ENCODE measurements around the gene KIDINS220. TPM values are rescaled to one million over a fixed set of nuclear protein-coding genes. Genes with fewer than 3 reads are reported as not detected.

The KIDINS220 gene
- total and polyA plus RNA-seq, 2 of the 13 experiments (the other 11 are each of a cell fraction or from before 2014, with no cell fraction given): 25.2 to 32.3 TPM

DNA sequence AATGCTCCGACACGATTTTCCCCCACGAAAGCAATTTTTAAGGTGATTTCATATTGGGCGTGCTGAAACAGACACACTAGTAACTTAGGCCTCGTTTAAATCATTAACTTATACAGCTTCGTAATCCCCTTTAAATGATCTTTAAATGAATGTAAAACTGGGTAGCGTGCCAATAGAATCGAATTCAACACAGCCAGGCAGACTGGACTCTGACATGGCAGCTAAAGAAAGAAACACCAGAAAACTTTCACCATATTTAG, 157.9 kb downstream of the KIDINS220 start (continued):
- TF ChIP-seq, protein P1, sequence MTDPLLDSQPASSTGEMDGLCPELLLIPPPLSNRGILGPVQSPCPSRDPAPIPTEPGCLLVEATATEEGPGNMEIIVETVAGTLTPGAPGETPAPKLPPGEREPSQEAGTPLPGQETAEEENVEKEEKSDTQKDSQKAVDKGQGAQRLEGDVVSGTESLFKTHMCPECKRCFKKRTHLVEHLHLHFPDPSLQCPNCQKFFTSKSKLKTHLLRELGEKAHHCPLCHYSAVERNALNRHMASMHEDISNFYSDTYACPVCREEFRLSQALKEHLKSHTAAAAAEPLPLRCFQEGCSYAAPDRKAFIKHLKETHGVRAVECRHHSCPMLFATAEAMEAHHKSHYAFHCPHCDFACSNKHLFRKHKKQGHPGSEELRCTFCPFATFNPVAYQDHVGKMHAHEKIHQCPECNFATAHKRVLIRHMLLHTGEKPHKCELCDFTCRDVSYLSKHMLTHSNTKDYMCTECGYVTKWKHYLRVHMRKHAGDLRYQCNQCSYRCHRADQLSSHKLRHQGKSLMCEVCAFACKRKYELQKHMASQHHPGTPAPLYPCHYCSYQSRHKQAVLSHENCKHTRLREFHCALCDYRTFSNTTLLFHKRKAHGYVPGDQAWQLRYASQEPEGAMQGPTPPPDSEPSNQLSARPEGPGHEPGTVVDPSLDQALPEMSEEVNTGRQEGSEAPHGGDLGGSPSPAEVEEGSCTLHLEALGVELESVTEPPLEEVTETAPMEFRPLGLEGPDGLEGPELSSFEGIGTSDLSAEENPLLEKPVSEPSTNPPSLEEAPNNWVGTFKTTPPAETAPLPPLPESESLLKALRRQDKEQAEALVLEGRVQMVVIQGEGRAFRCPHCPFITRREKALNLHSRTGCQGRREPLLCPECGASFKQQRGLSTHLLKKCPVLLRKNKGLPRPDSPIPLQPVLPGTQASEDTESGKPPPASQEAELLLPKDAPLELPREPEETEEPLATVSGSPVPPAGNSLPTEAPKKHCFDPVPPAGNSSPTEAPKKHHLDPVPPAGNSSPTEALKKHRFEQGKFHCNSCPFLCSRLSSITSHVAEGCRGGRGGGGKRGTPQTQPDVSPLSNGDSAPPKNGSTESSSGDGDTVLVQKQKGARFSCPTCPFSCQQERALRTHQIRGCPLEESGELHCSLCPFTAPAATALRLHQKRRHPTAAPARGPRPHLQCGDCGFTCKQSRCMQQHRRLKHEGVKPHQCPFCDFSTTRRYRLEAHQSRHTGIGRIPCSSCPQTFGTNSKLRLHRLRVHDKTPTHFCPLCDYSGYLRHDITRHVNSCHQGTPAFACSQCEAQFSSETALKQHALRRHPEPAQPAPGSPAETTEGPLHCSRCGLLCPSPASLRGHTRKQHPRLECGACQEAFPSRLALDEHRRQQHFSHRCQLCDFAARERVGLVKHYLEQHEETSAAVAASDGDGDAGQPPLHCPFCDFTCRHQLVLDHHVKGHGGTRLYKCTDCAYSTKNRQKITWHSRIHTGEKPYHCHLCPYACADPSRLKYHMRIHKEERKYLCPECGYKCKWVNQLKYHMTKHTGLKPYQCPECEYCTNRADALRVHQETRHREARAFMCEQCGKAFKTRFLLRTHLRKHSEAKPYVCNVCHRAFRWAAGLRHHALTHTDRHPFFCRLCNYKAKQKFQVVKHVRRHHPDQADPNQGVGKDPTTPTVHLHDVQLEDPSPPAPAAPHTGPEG (CRISPR knock-in tag; IDR thresholded peaks at IDR 0.05): no peak
- no peak for TF ChIP-seq SALL2 (CRISPR knock-in tag; IDR thresholded peaks at IDR 0.05)
- no peak for TF ChIP-seq PAWR (CRISPR knock-in tag; IDR thresholded peaks at IDR 0.05; ENCODE audit: borderline replicate concordance)
- no peak for TF ChIP-seq ZBTB42 (CRISPR knock-in tag; IDR thresholded peaks at IDR 0.05)
- TF ChIP-seq RFX1 (IDR thresholded peaks at IDR 0.05): no peak
- no peak for TF ChIP-seq HNRNPL (IDR thresholded peaks at IDR 0.05; ENCODE audit: low read depth, low read length)
- TF ChIP-seq NONO (IDR thresholded peaks at IDR 0.05): no peak
- TF ChIP-seq NONO (CRISPR knock-in tag; conservative IDR thresholded peaks at IDR 0.05): no peak
- TF ChIP-seq, protein P2, sequence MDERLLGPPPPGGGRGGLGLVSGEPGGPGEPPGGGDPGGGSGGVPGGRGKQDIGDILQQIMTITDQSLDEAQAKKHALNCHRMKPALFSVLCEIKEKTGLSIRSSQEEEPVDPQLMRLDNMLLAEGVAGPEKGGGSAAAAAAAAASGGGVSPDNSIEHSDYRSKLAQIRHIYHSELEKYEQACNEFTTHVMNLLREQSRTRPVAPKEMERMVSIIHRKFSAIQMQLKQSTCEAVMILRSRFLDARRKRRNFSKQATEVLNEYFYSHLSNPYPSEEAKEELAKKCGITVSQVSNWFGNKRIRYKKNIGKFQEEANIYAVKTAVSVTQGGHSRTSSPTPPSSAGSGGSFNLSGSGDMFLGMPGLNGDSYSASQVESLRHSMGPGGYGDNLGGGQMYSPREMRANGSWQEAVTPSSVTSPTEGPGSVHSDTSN (CRISPR knock-in tag; IDR thresholded peaks at IDR 0.05): no peak
- TF ChIP-seq ZKSCAN1 (IDR thresholded peaks at IDR 0.05; ENCODE audit: low read length): no peak
- TF ChIP-seq KLF12 (CRISPR knock-in tag; IDR thresholded peaks at IDR 0.05; ENCODE audit: borderline replicate concordance): no peak
- no peak for TF ChIP-seq EZH2 (conservative IDR thresholded peaks at IDR 0.05; ENCODE audit: low read depth, low read length)
- no peak for TF ChIP-seq FOSL2 (CRISPR knock-in tag; IDR thresholded peaks at IDR 0.05)
- TF ChIP-seq CREB1 (IDR thresholded peaks at IDR 0.05): no peak
- TF ChIP-seq CREB1 (CRISPR knock-in tag; IDR thresholded peaks at IDR 0.05): 0 out of 2 replicates have a peak, but pooled peaks have one; percentile 21
- no peak for TF ChIP-seq GABPA (IDR thresholded peaks at IDR 0.05; ENCODE audit: low read depth, low read length)
- TF ChIP-seq GABPA (CRISPR knock-in tag; IDR thresholded peaks at IDR 0.05; ENCODE audit: low read depth): peak; percentile 18; the same call in 1 of the 2 replicates
- no peak for TF ChIP-seq ZNF891 (CRISPR knock-in tag; IDR thresholded peaks at IDR 0.05)
- TF ChIP-seq SP140L (CRISPR knock-in tag; IDR thresholded peaks at IDR 0.05; ENCODE audit: borderline replicate concordance): no peak
- no peak for TF ChIP-seq DNMT1 (CRISPR knock-in tag; IDR thresholded peaks at IDR 0.05)
- TF ChIP-seq MXD4 (CRISPR knock-in tag; IDR thresholded peaks at IDR 0.05): no peak
- TF ChIP-seq, protein P3, sequence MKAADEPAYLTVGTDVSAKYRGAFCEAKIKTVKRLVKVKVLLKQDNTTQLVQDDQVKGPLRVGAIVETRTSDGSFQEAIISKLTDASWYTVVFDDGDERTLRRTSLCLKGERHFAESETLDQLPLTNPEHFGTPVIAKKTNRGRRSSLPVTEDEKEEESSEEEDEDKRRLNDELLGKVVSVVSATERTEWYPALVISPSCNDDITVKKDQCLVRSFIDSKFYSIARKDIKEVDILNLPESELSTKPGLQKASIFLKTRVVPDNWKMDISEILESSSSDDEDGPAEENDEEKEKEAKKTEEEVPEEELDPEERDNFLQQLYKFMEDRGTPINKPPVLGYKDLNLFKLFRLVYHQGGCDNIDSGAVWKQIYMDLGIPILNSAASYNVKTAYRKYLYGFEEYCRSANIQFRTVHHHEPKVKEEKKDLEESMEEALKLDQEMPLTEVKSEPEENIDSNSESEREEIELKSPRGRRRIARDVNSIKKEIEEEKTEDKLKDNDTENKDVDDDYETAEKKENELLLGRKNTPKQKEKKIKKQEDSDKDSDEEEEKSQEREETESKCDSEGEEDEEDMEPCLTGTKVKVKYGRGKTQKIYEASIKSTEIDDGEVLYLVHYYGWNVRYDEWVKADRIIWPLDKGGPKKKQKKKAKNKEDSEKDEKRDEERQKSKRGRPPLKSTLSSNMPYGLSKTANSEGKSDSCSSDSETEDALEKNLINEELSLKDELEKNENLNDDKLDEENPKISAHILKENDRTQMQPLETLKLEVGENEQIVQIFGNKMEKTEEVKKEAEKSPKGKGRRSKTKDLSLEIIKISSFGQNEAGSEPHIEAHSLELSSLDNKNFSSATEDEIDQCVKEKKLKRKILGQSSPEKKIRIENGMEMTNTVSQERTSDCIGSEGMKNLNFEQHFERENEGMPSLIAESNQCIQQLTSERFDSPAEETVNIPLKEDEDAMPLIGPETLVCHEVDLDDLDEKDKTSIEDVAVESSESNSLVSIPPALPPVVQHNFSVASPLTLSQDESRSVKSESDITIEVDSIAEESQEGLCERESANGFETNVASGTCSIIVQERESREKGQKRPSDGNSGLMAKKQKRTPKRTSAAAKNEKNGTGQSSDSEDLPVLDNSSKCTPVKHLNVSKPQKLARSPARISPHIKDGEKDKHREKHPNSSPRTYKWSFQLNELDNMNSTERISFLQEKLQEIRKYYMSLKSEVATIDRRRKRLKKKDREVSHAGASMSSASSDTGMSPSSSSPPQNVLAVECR (CRISPR knock-in tag; IDR thresholded peaks at IDR 0.05; ENCODE audit: borderline replicate concordance): no peak
- no peak for TF ChIP-seq ZFY (CRISPR knock-in tag; IDR thresholded peaks at IDR 0.05)
- no peak for TF ChIP-seq SMC3 (IDR thresholded peaks at IDR 0.05; ENCODE audit: low read length)
- TF ChIP-seq ELF1 (CRISPR knock-in tag; IDR thresholded peaks at IDR 0.05): no peak

Data from HepG2 (cell line).